M059J (cell line): Measurements from ENCODE around the gene TERT. TPM values are rescaled to one million over a fixed set of nuclear protein-coding genes. Genes with fewer than 3 reads are reported as not detected.

Experiments used
- DNase-seq: peaks from one replicate; pipeline ENCODE4 v3.0.0-alpha.2; 2012; ENCODE audit warnings: low read depth
- total RNA-seq: library from RNA; depleted of rRNA; stranded (reverse); fragments of >200 nt; shearing (Covaris generic); gene quantifications from 2 replicates; pipeline ENCODE4 v1.2.3, GENCODE V29; 2014

TERT gene
- total RNA-seq, 1 experiment from 2014 or later = 0.62 TPM

- no peak for DNase-seq
Observed at GRCh38 chr5:1318659-1319251, 23.9 kb upstream of the TERT start.

- DNase-seq = no peak
Observed at GRCh38 chr5:1317921-1318565, 23.2 kb upstream of the TERT start.

- DNase-seq = no peak
Observed at GRCh38 chr5:1316588-1317340, 21.9 kb upstream of the TERT start.

GRCh38 chr5:1315709-1316587 lies 21.1 kb upstream of the TERT start:
- no peak for DNase-seq

GRCh38 chr5:1315018-1315708 lies 20.3 kb upstream of the TERT start:
- no peak for DNase-seq

GRCh38 chr5:1314564-1314982 lies 19.7 kb upstream of the TERT start:
- no peak for DNase-seq

GRCh38 chr5:1312993-1313833 lies 18.3 kb upstream of the TERT start:
- peak; percentile 80 for DNase-seq

- DNase-seq = no peak
Observed at GRCh38 chr5:1312206-1312605, 17.3 kb upstream of the TERT start.

GRCh38 chr5:1311439-1312055 lies 16.7 kb upstream of the TERT start:
- DNase-seq = no peak

- DNase-seq = no peak
Observed at GRCh38 chr5:1310118-1310517, 15.2 kb upstream of the TERT start.

GRCh38 chr5:1304033-1304432 lies 9.2 kb upstream of the TERT start:
- no peak for DNase-seq

- no peak for DNase-seq
Observed at GRCh38 chr5:1302258-1302657, 7.4 kb upstream of the TERT start.

- no peak for DNase-seq
Observed at GRCh38 chr5:1300581-1301083, 5.8 kb upstream of the TERT start.

GRCh38 chr5:1299961-1300360 lies 5.1 kb upstream of the TERT start:
- no peak for DNase-seq

- no peak for DNase-seq
Observed at GRCh38 chr5:1299511-1299850, 4.6 kb upstream of the TERT start.

GRCh38 chr5:1298723-1299510 lies 4.0 kb upstream of the TERT start:
- no peak for DNase-seq

GRCh38 chr5:1298067-1298551 lies 3.2 kb upstream of the TERT start:
- DNase-seq = no peak

GRCh38 chr5:1297243-1297642 lies 2.4 kb upstream of the TERT start:
- DNase-seq = no peak

- DNase-seq = no peak
Observed at GRCh38 chr5:1295650-1296037, 776 bp upstream of the TERT start.
